ENCODE data around the gene RIMBP2.
A peak's percentile ranks its signal among the peaks of the same experiment; 100 is the strongest.

Gene RIMBP2

GRCh38 chr12:130391186-130391585 lies 324.9 kb downstream of the RIMBP2 start:
- DNase-seq, result no peak

GRCh38 chr12:130385193-130385592 lies 330.9 kb downstream of the RIMBP2 start:
- DNase-seq, result no peak

- DNase-seq, result no peak
Measured at GRCh38 chr12:130384234-130384633, 331.9 kb downstream of the RIMBP2 start.

- no peak for DNase-seq
Measured at GRCh38 chr12:130382818-130383217, 333.3 kb downstream of the RIMBP2 start.

- no peak for DNase-seq
Measured at GRCh38 chr12:130375296-130376287, 340.5 kb downstream of the RIMBP2 start.

- no peak for DNase-seq
Measured at GRCh38 chr12:130374083-130374482, 342.0 kb downstream of the RIMBP2 start.

- DNase-seq, result no peak
Measured at GRCh38 chr12:130372936-130373335, 343.2 kb downstream of the RIMBP2 start.

GRCh38 chr12:130371296-130371695 lies 344.8 kb downstream of the RIMBP2 start:
- no peak for DNase-seq

- no peak for DNase-seq
Measured at GRCh38 chr12:130369816-130370215, 346.3 kb downstream of the RIMBP2 start.

GRCh38 chr12:130367523-130367922 lies 348.6 kb downstream of the RIMBP2 start:
- DNase-seq, result no peak

GRCh38 chr12:130367003-130367402 lies 349.1 kb downstream of the RIMBP2 start:
- no peak for DNase-seq

- DNase-seq, result no peak
Measured at GRCh38 chr12:130366159-130366558, 349.9 kb downstream of the RIMBP2 start.

GRCh38 chr12:130364578-130364977 lies 351.5 kb downstream of the RIMBP2 start:
- no peak for DNase-seq

GRCh38 chr12:130362060-130362459 lies 354.0 kb downstream of the RIMBP2 start:
- no peak for DNase-seq

- peak; percentile 85 for DNase-seq
Measured at GRCh38 chr12:130357729-130358330, 358.3 kb downstream of the RIMBP2 start.

- DNase-seq, result peak; percentile 95
Measured at GRCh38 chr12:130357241-130357640, 358.9 kb downstream of the RIMBP2 start.

GRCh38 chr12:130356222-130356621 lies 359.9 kb downstream of the RIMBP2 start:
- DNase-seq, result peak; percentile 85

- DNase-seq, result no peak
Measured at GRCh38 chr12:130354407-130354806, 361.7 kb downstream of the RIMBP2 start.

GRCh38 chr12:130353081-130353480 lies 363.0 kb downstream of the RIMBP2 start:
- no peak for DNase-seq

- peak; percentile 82 for DNase-seq
Measured at GRCh38 chr12:130351326-130351725, 364.8 kb downstream of the RIMBP2 start.

GRCh38 chr12:130350715-130351114 lies 365.4 kb downstream of the RIMBP2 start:
- DNase-seq, result no peak

GRCh38 chr12:130347588-130347987 lies 368.5 kb downstream of the RIMBP2 start:
- DNase-seq, result no peak

Data from DMS53 (cell line).